ENCODE results near the gene GDI2.

DNA sequence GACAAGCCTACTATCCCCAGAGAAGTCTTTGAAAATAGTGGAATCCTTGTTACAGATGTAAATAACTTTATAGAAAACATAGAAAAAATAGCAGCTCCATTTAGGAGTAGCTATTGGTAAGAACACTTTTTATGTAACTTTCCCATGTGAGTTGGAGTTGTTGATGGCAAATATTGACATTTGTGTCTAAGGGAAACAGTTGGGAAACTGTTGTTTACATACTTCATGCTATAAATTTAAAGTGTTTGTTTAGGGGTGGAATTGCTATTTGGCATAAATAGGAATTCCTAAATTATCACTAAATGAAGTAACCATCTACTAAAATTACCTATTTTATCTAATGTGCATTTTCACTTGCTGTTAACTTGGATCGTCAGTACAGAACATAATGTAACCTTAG lies 50.7 kb downstream of the GDI2 start:
- TF ChIP-seq, protein P1, sequence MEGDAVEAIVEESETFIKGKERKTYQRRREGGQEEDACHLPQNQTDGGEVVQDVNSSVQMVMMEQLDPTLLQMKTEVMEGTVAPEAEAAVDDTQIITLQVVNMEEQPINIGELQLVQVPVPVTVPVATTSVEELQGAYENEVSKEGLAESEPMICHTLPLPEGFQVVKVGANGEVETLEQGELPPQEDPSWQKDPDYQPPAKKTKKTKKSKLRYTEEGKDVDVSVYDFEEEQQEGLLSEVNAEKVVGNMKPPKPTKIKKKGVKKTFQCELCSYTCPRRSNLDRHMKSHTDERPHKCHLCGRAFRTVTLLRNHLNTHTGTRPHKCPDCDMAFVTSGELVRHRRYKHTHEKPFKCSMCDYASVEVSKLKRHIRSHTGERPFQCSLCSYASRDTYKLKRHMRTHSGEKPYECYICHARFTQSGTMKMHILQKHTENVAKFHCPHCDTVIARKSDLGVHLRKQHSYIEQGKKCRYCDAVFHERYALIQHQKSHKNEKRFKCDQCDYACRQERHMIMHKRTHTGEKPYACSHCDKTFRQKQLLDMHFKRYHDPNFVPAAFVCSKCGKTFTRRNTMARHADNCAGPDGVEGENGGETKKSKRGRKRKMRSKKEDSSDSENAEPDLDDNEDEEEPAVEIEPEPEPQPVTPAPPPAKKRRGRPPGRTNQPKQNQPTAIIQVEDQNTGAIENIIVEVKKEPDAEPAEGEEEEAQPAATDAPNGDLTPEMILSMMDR (conservative IDR thresholded peaks at IDR 0.05; ENCODE audit: low read length) = no peak
- TF ChIP-seq EZH2phosphoT487 (IDR thresholded peaks at IDR 0.05; ENCODE audit: borderline replicate concordance, low read depth, low read length) = no peak

Measured in OCI-LY7 (cell line).